ENCODE results near the gene MRPL18.
"Not testable (repeated sequence)": the region's sequence is repeated elsewhere in the genome, so short reads cannot be mapped to it uniquely, and the experiment has no call there.

The MRPL18 gene

GRCh38 chr6:159790149-159790955 is at the start of gene MRPL18:
Gene MRPL18, plus strand, starts transcription at chr6:159790467. Its CDS starts 121 bp downstream, at chr6:159790588.
- peak; percentile 90 for DNase-seq

- no peak for DNase-seq
These were observed 48.1 kb upstream of the MRPL18 start for GRCh38 chr6:159742165-159742564.

GRCh38 chr6:159745081-159745480 is 45.2 kb upstream of the MRPL18 start:
- DNase-seq, result no peak

- DNase-seq, result no peak
These were observed 43.5 kb upstream of the MRPL18 start for GRCh38 chr6:159746759-159747158.

GRCh38 chr6:159748127-159748526 is 42.1 kb upstream of the MRPL18 start:
- DNase-seq, result not testable (repeated sequence)

GRCh38 chr6:159751448-159751847 is 38.8 kb upstream of the MRPL18 start:
- DNase-seq, result no peak

GRCh38 chr6:159753081-159753872 is 37.0 kb upstream of the MRPL18 start:
- DNase-seq, result no peak

- no peak for DNase-seq
These were observed 35.9 kb upstream of the MRPL18 start for GRCh38 chr6:159754401-159754800.

- DNase-seq, result no peak
These were observed 35.0 kb upstream of the MRPL18 start for GRCh38 chr6:159754959-159755914.

- DNase-seq, result no peak
These were observed 33.8 kb upstream of the MRPL18 start for GRCh38 chr6:159756508-159756907.

GRCh38 chr6:159758031-159759001 is 32.0 kb upstream of the MRPL18 start:
- DNase-seq, result no peak

GRCh38 chr6:159759645-159760044 is 30.6 kb upstream of the MRPL18 start:
- DNase-seq, result no peak

GRCh38 chr6:159760602-159761057 is 29.6 kb upstream of the MRPL18 start:
- no peak for DNase-seq

GRCh38 chr6:159761129-159761872 is 29.0 kb upstream of the MRPL18 start:
- peak; percentile 36 for DNase-seq

- DNase-seq, result peak; percentile 93
These were observed 28.2 kb upstream of the MRPL18 start, which contains the start of gene ACAT2 for GRCh38 chr6:159761873-159762680. Gene ACAT2, plus strand, starts transcription at chr6:159762045. Its CDS starts 43 bp downstream, at chr6:159762088.

GRCh38 chr6:159762681-159763293 is 27.5 kb upstream of the MRPL18 start:
- DNase-seq, result peak; percentile 23

GRCh38 chr6:159766906-159767305 is 23.4 kb upstream of the MRPL18 start:
- DNase-seq, result no peak

- no peak for DNase-seq
These were observed 20.8 kb upstream of the MRPL18 start for GRCh38 chr6:159769470-159769869.

- DNase-seq, result no peak
These were observed 18.1 kb upstream of the MRPL18 start for GRCh38 chr6:159772196-159772595.

Measured in CD4-positive, alpha-beta T cell treated with Interleukin-17A for 4 hours (primary cell).